ENCODE data around the gene ZNF226.
A peak's percentile ranks its signal among the peaks of the same experiment; 100 is the strongest.
"Not testable (repeated sequence)": the region's sequence is repeated elsewhere in the genome, so short reads cannot be mapped to it uniquely, and the experiment has no call there.

The ZNF226 gene

GRCh38 chr19:44164673-44165512 lies at the start of gene ZNF226:
Gene ZNF226, plus strand, starts transcription at chr19:44165100. Its CDS starts 4,981 bp downstream, at chr19:44170081.
- DNase-seq (ENCODE audit: insufficient read length, low spot score) (peak; percentile 69), FAIRE-seq (peak; percentile 99)

- not testable (repeated sequence) for FAIRE-seq
These were observed 43.7 kb upstream of the ZNF226 start for GRCh38 chr19:44121162-44121561.

GRCh38 chr19:44131955-44132354 lies 32.9 kb upstream of the ZNF226 start:
- no peak for FAIRE-seq
- no peak for DNase-seq (ENCODE audit: insufficient read length, low spot score)

More at GRCh38 chr19:44121162-44121561, 43.7 kb upstream of the ZNF226 start:
- DNase-seq (ENCODE audit: insufficient read length, low spot score), result not testable (repeated sequence)

- FAIRE-seq, result peak; percentile 85
- DNase-seq (ENCODE audit: insufficient read length, low spot score), result peak; percentile 71
These were observed 23.5 kb upstream of the ZNF226 start, which contains the start of gene ZNF234 for GRCh38 chr19:44141191-44142058. Gene ZNF234, plus strand, starts transcription at chr19:44141554. Its CDS starts 3,079 bp downstream, at chr19:44144633.

- FAIRE-seq (no peak), DNase-seq (ENCODE audit: insufficient read length, low spot score) (no peak)
These were observed 22.9 kb upstream of the ZNF226 start for GRCh38 chr19:44142059-44142433.

- DNase-seq (ENCODE audit: insufficient read length, low spot score), result no peak
- FAIRE-seq, result no peak
These were observed 15.1 kb upstream of the ZNF226 start for GRCh38 chr19:44149776-44150175.

GRCh38 chr19:44151491-44151890 lies 13.4 kb upstream of the ZNF226 start:
- DNase-seq (ENCODE audit: insufficient read length, low spot score) (no peak), FAIRE-seq (no peak)

- FAIRE-seq, result no peak
- no peak for DNase-seq (ENCODE audit: insufficient read length, low spot score)
These were observed 8.4 kb upstream of the ZNF226 start for GRCh38 chr19:44156475-44156874.

GRCh38 chr19:44163789-44164188 lies 1.1 kb upstream of the ZNF226 start:
- DNase-seq (ENCODE audit: insufficient read length, low spot score), result no peak

GRCh38 chr19:44164327-44164672 lies 600 bp upstream of the ZNF226 start:
- FAIRE-seq (no peak), DNase-seq (ENCODE audit: insufficient read length, low spot score) (no peak)

More at GRCh38 chr19:44163789-44164188, 1.1 kb upstream of the ZNF226 start:
- FAIRE-seq, result no peak

GRCh38 chr19:44170660-44171059 lies 5.8 kb downstream of the ZNF226 start:
- not testable (repeated sequence) for DNase-seq (ENCODE audit: insufficient read length, low spot score); FAIRE-seq

- DNase-seq (ENCODE audit: insufficient read length, low spot score) (no peak), FAIRE-seq (no peak)
These were observed 11.7 kb downstream of the ZNF226 start for GRCh38 chr19:44176590-44176989.

- FAIRE-seq, result no peak
- no peak for DNase-seq (ENCODE audit: insufficient read length, low spot score)
These were observed 16.1 kb downstream of the ZNF226 start for GRCh38 chr19:44180968-44181367.

- no peak for FAIRE-seq
- no peak for DNase-seq (ENCODE audit: insufficient read length, low spot score)
These were observed 17.2 kb downstream of the ZNF226 start for GRCh38 chr19:44182145-44182544.

- FAIRE-seq (no peak), DNase-seq (ENCODE audit: insufficient read length, low spot score) (no peak)
These were observed 25.1 kb downstream of the ZNF226 start for GRCh38 chr19:44190020-44190419.

GRCh38 chr19:44192127-44192526 lies 27.2 kb downstream of the ZNF226 start:
- DNase-seq (ENCODE audit: insufficient read length, low spot score) (no peak), FAIRE-seq (no peak)

- FAIRE-seq, result no peak
- no peak for DNase-seq (ENCODE audit: insufficient read length, low spot score)
These were observed 31.9 kb downstream of the ZNF226 start for GRCh38 chr19:44196772-44197171.

- DNase-seq (ENCODE audit: insufficient read length, low spot score), result no peak
- no peak for FAIRE-seq
These were observed 37.6 kb downstream of the ZNF226 start for GRCh38 chr19:44202470-44202869.

GRCh38 chr19:44202974-44203373 lies 38.1 kb downstream of the ZNF226 start:
- no peak for FAIRE-seq

GRCh38 chr19:44203877-44204276 lies 39.0 kb downstream of the ZNF226 start:
- FAIRE-seq; DNase-seq (ENCODE audit: insufficient read length, low spot score): not testable (repeated sequence)

More at GRCh38 chr19:44202974-44203373, 38.1 kb downstream of the ZNF226 start:
- no peak for DNase-seq (ENCODE audit: insufficient read length, low spot score)

- no peak for DNase-seq (ENCODE audit: insufficient read length, low spot score)
- FAIRE-seq, result no peak
These were observed 39.9 kb downstream of the ZNF226 start for GRCh38 chr19:44204772-44205171.

All from GM19239 (cell line).